Activated naive CD4-positive, alpha-beta T cell treated with anti-CD3 and anti-CD28 coated beads, Interleukin-2, amount 50 U/mL, for 72 hours (primary cell): Measurements from ENCODE around the gene KRT79. TPM values are rescaled to one million over a fixed set of nuclear protein-coding genes. Genes with fewer than 3 reads are reported as not detected.

Experiments used
- ATAC-seq, 2 donors: fragments of 150-1000 bp; cut with Tn5 transposase; 2 replicates each; pipeline ENCODE4 v1.10.0; 2021; ENCODE audit warnings: mild to moderate bottlenecking in 2 of 2, moderate library complexity in 2 of 2
- DNase-seq, 2 donors: peaks; one replicate each; pipeline ENCODE4 v3.0.0; 2021 to 2022; ENCODE audit warnings: low spot score in 2 of 2
- H3K27ac Mint-ChIP-seq, 2 donors: one replicate each; pipeline ENCODE4 v1.8.0; 2022; ENCODE audit warnings: mild to moderate bottlenecking in 2 of 2, mixed read lengths in 2 of 2
- H3K36me3 Mint-ChIP-seq, 2 donors: one replicate each; pipeline ENCODE4 v1.8.0; 2022; ENCODE audit warnings: mixed read lengths in 2 of 2
- H3K9me3 Mint-ChIP-seq, 2 donors: one replicate each; pipeline ENCODE4 v1.8.0; 2022; ENCODE audit warnings: mixed read lengths in 2 of 2
- total RNA-seq, 2 donors: library from RNA; stranded (reverse); gene quantifications; one replicate each; pipeline ENCODE4 v1.2.3, GENCODE V29; 2022

The KRT79 gene
- total RNA-seq, 2 donors from 2014 or later, result 0.12 to 0.25 TPM

DNA sequence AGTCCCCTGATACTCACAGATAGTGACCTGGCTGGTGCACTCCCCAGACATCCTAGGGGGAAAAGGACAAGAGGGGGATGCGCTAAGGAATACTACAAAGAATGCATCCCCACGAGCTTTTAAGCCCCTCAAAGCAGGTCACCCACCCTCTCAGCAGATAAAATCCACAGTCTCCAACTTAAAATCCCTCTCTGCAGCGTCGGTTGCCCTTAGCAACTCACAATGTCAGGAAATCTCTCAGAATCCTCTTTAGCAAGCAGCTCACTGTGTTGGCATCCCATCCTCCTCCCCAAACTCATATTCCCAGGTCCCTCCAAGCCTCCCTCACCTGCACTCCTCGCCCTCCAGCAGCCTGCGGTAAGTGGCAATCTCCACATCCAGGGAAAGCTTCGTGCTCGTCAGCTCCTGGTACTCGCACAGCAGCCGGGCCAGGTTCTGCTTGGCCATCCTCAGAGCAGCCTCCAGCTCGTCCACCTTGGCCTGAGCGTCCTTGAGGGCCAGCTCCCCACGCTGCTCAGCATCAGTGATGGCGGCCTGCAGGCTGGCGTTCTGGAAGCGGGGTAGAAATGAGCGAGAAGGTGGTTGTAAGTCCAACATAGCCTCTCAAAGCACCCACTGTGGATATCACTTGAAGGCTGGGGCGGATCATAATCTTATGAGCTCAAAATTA lies 5.5 kb upstream of the KRT79 start:
- Mint-ChIP-seq H3K36me3 (no peaks in the 10 kb centered on the region), H3K27ac (peak overlapping the region in 1 of 2 donors; percentile 33), H3K9me3 (no peaks in the 10 kb centered on the region)
- no peak for DNase-seq
- no peak for ATAC-seq

DNA sequence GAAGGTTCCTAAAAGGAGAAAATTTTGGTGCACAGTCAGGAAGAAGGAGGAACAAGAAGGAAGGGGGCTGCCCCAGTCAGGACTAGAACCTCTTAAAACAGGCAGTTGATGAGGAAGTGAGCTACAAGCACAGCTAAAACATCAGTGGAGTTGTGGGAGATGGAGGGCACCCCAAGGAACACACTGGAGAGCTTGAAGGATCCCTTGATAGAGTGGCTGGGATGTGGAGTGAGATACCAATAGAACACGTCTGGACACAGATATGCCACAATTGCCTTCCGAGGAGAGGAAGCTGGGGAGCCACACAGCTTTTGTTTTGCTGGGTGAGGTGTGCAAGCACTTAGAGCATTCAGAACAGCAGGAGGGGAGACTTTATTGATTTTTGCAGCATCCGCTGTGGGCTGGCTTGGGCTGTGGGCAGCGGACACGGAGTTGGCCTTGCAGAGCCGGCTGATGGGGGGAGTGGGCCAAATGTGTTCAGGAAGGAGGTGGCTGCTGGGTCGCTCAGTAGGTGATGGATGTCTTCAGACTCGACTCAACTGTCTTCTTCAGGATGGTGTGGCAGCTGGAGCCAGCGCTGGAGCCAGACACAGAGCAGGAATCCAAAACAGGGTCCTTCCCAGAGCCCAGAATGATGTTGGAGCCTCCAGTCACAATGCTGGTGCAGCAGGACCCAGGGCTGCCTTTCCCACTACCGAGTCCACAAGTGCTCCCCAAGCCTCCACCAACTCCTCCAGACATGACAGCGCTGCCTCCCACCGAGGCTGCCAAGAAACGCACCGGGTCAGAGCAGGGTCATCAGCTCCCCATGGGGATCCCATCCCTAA lies 4.7 kb upstream of the KRT79 start:
- ATAC-seq (no peak), DNase-seq (no peak)
- Mint-ChIP-seq H3K36me3 (no peaks in the 10 kb centered on the region), H3K27ac (peak overlapping the region; percentile 33 to 37), H3K9me3 (no peaks in the 10 kb centered on the region)

DNA sequence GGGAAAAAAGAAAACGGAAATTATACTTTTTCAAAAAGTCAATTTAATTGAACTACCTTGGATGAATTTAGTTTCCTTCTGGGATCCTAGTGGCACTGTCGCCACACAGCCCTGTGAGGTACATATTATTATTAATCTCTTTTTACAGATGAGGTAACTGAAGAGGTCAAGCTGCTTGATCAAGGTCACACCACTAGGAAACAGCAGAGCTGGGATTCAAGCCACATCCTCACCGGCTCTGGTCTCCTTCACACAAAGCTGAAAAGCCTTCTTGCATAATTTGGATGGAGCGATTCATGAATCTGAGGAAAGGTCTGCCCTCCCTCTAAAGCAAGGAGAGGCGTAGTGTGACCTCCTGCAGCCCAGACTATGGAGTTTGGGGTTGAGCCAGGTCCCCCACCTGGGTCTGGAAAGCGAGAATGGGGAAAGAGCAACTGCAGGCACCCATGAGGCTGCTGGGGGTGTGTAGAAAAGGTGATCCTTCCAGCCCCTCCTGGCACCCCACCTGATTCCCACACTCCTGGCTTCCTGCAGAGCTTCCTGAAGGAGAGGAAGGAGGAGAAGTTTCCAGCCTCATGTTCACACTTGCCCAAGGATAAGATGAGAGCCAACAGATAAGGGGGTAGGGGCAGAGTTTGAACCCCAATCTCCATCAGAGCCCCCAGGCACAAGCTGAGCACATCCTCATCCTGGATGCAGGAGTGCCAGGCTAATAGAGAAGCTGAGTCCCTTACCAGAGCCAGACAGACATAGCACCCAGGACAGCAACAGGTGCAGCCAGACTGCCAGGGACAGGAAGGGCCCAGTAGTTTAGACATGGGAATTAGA lies 3.9 kb upstream of the KRT79 start:
- no peaks in the 10 kb centered on the region for H3K36me3 Mint-ChIP-seq
- DNase-seq (no peak), ATAC-seq (no peak)
- peak overlapping the region; percentile 33 to 56 for H3K27ac Mint-ChIP-seq
- H3K9me3 Mint-ChIP-seq, result no peaks in the 10 kb centered on the region

DNA sequence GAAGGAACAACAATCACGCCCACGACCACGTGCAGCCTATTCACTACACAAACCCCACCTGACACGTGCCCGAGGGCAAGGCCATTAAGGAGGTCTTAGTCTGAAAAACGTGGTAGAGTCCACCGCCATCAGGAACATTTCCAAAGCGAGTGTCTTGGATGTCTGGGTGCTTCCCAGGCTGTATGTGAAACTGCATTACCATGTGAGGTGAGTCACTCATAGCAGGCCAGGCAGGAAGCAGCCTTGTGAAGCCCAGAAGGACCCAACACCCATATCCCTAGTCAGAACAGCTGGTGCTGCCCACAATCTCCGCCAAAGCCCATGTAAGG lies 3.3 kb upstream of the KRT79 start:
- no peaks in the 10 kb centered on the region for H3K36me3 Mint-ChIP-seq
- H3K27ac Mint-ChIP-seq, result peak overlapping the region; percentile 75 to 94
- no peaks in the 10 kb centered on the region for H3K9me3 Mint-ChIP-seq
- peak; percentile 32 to 51 for ATAC-seq
- DNase-seq, result no peak

DNA sequence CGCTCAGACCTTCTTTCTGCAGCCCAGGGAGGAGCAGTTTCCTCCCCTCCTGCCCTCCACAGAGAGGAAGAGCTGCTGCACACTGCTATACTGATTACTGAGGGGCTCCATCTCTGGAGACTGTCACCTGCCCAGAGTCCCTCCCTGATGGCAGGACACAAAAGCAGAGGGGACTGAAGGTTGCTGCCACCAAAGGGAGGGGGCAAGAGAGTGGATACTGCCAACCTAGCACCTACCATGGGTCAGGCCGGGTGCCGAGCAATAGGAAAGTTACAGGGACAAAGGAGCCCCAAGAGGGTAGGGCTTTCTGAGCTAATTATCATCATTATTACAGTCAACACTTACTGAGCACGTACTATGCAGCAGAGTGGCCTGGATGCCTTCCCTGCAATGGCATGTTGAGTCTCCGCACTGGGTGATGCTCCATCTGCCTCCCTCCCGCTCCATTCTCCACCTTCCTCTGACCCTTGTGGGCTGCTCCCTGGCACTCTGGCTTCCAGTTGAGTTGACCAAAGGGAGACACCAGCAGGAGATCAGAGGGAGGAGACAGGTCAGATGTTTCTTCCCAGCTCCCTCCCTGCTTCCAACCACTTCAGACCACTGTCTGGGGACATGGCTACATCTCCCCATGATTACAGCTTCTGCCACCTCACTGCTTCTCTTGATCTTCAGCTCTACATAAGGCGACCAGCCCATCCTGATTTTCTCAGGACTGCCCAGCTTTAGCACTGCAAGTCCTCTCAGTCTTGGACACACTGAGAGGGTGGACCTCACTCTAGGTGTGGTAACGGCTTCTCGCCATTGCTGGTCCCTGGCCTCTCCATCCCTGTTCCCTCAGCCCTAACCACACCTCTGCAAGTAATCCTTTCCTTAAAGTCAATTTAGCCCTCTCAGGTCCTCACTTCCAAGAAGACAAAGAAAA lies 2.6 kb upstream of the KRT79 start:
- H3K36me3 Mint-ChIP-seq, result no peaks in the 10 kb centered on the region
- ATAC-seq, result no peak

DNA sequence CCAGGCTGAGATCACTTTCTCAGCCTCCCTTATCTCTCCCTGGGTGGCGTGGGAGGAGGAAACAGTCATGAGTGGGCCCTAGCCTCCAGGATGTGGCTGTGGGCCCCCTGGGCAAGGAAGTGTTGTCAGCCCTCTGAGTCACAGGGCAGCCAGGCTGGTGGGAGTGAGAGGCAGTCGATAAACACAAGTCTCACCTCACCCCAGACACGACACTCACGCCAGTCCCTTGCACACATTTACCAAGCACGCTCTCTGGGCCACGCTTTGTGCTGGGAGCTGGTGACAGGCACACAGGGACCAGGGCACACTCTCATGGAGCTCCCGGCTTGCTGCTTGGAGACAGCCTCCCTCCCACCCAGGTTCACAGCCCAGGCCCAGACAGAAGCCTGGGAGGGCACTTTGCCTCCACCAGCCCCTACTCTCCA lies 1.9 kb upstream of the KRT79 start:
- ATAC-seq (peak; percentile 94 to 95), DNase-seq (peak; percentile 56 to 74)
- Mint-ChIP-seq H3K9me3 (no peaks in the 10 kb centered on the region), H3K27ac (peak overlapping the region; percentile 75 to 84), H3K36me3 (no peaks in the 10 kb centered on the region)

More for the DNA sequence above, 2.6 kb upstream of the KRT79 start:
- Mint-ChIP-seq H3K9me3 (no peaks in the 10 kb centered on the region), H3K27ac (peak overlapping the region; percentile 75 to 94)
- no peak for DNase-seq

DNA sequence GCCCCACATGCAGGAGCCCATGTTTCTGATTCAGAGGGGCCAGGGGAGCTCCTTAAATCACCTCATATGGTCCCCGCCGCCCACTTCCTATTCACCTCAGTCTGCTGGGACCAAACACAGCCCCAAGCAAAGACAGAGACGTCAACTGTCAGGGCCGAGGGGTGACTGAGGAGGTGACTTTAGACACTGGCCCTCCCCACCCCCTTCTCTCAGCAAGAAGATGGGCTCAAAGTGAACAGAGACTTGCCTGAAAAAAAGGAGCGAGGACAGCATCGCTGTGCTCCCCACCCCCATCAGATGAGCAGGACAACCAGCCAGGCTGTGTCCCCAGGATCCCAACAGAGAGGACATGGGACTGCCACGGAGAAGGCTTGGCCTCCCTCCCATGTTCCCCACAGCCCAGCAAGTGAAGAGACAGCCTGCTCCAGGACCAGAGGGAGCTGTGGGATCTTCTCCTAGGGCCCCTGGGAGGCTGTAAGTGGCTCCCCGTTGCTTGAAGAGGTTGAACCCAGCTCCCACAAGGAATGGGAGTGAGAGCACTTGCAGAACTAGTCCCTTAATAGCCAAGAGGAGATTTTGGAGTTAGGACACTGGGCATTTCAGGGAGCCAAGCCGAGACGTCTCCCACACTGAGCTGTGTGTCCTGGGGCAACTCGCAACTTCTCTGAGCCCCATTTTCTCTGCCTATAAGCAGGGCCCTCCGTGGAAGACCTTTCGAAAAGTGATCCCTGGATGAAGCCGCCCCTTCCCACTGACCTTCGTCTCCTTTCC lies 1.3 kb upstream of the KRT79 start:
- peak overlapping the region; percentile 75 to 84 for H3K27ac Mint-ChIP-seq
- DNase-seq (no peak), ATAC-seq (peak in 1 of 2 donors; percentile 4)
- H3K36me3 Mint-ChIP-seq, result no peaks in the 10 kb centered on the region
- no peaks in the 10 kb centered on the region for H3K9me3 Mint-ChIP-seq

DNA sequence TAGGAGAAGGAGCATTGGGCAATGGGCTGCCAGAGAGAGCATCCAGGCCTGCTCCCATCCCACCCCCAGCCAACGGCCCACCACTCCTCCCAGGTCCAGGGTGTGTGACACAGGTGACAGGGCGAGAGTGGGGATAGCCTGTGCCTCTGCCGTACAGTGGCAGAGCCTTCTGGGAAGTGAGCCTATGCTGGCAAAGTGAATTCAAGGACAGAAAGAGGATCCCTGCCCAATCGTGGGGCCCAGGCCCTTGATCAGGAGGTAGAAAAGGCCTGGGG lies 553 bp upstream of the KRT79 start:
- H3K27ac Mint-ChIP-seq, result no peak overlapping the region
- no peaks in the 10 kb centered on the region for H3K9me3 Mint-ChIP-seq
- no peak for DNase-seq
- no peak for ATAC-seq
- no peaks in the 10 kb centered on the region for H3K36me3 Mint-ChIP-seq

DNA sequence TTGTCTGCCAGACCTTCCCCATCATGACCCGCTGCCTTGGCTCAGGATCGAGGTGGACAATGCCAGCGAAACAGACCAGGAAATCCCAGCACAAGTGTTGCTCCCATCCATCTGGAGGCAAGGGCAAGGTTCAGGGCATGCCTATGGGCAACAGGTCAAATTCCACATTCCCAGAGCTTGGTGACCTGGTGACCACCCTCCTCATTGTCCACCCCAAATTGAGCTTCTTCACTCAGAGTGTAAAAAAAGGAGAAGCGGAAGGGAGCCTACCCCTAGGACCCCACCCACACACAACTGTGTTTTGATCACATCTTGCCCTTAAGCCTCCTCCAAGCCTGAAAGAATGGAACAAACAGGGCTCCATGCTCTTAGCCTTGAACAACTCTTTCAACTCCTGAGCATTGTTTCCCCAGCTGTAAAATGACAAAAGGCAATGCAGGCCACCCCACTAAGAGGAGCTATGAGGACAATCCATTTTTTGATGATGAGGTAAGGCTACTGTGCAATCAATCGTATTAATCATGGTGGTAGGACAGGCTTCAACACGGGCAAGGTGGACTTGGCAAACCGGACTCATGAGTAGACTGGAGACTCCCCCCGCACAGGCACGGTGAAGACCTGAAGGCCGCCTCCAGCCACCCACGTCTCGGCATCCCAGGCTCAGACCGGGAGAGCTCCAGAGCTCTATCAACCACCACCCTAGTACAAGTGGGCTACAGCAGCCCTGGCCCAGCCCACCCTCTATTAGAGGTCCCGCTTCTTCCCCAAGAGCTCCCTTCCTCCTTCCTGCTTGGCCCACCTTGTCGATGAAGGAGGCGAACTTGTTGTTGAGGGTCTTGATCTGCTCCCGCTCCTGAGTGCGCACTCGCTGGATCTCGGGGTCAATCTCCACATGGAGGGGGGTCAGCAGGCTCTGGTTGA lies 866 bp downstream of the KRT79 start:
- Mint-ChIP-seq H3K36me3 (no peaks in the 10 kb centered on the region), H3K9me3 (no peaks in the 10 kb centered on the region), H3K27ac (no peak overlapping the region)
- ATAC-seq (no peak), DNase-seq (no peak)

DNA sequence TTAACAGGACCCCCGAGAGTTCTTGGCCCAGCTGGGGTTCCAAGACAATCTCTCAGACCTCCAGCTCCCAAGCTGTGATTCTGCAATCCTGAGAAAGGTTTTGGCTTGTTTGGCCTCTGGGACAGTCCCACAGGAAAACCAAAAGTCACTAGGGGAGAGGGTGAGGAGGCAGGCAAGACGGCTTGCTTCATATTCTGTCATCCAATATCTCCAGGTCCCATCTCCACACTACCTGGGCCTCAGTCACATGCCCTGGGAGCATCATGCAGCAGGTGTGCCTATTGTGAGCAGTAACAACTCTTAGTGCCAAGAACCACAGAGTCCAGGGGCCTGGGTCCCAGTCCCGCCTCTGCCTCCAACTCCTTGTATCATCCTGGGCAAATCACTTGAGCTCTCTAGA lies 1.7 kb downstream of the KRT79 start:
- H3K27ac Mint-ChIP-seq, result no peak overlapping the region
- ATAC-seq (no peak), DNase-seq (no peak)
- H3K9me3 Mint-ChIP-seq, result no peaks in the 10 kb centered on the region
- H3K36me3 Mint-ChIP-seq, result no peaks in the 10 kb centered on the region

DNA sequence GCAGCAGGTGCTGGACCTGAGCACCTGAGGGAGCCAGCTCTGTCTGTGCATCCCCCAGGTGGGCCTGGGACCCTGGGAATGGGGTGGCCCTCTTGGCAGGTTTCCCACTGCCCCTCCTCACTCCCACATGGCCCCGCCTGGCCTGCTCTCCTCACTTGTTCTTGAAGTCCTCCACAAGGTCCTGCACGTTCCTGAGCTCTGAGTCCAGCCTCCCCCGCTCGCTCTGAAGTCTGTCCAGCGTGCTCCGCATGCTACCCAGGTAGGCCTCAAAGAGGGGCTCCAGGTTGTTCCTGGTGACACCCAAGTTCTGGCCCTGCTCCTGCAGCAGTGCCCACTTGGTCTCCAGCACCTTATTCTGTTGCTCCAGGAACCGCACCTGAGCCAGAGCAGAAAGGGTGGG lies 2.9 kb downstream of the KRT79 start:
- H3K9me3 Mint-ChIP-seq, result no peaks in the 10 kb centered on the region
- no peak overlapping the region for H3K27ac Mint-ChIP-seq
- no peaks in the 10 kb centered on the region for H3K36me3 Mint-ChIP-seq
- DNase-seq (no peak), ATAC-seq (no peak)

DNA sequence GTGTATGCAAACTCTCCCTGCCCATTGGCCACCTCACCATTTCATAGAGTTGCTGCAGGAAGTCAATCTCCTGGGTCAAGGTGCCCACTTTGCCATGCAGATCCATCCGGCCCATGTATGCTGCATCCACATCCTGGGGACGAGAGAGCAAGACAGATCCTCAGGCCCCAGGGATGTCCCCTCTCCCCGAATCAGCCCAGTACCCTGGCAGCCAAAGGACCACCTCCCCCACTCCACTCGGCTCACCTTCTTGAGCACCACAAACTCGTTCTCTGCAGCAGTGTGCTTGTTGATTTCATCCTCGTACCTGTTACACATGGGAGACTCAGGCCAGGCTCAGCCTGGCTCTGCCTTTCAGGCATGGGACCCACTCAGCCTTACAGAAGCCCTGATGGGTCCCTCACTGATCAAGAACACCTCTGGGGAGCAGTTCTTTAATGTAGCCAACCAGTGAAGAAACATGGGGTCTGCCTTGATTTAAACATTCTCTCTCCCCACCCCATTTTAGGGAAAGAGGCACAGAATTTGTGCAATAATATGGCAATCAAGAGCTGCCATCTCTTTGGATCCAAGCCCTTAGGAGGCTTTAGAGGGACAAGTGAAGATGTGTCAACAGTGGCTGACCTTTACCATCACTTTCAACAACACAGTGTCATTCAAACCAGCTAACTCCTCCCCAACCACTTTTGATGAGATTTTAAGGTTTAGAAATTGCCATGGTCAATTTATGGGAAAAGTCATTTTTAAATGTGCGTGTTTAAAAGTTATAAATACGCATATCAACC lies 3.9 kb downstream of the KRT79 start:
- H3K36me3 Mint-ChIP-seq, result no peaks in the 10 kb centered on the region

DNA sequence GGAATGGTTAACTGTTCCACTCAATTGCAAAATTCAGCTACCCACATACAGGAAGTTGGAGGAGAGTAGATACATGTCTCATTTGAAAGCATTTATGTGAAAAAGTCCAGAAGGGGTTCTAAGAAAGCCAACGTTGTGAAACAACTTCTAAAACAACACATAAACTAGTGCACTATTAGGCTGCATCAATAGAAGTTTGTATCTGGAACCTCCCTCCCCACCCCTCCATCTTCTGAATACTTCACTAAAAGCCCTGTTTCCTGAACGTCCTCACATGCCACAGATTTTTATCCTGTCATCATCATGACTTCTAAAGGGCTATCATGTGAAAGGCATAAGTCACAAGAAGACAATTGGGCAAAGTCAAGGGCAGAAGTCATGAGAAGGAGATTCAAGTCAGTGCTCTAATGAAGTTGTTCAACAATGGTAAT lies 5.5 kb downstream of the KRT79 start:
- no peaks in the 10 kb centered on the region for H3K9me3 Mint-ChIP-seq
- no peak for ATAC-seq
- no peak for DNase-seq
- no peak overlapping the region for H3K27ac Mint-ChIP-seq
- no peaks in the 10 kb centered on the region for H3K36me3 Mint-ChIP-seq

More for the DNA sequence above, 3.9 kb downstream of the KRT79 start:
- no peaks in the 10 kb centered on the region for H3K9me3 Mint-ChIP-seq
- H3K27ac Mint-ChIP-seq, result no peak overlapping the region
- DNase-seq (no peak), ATAC-seq (no peak)

DNA sequence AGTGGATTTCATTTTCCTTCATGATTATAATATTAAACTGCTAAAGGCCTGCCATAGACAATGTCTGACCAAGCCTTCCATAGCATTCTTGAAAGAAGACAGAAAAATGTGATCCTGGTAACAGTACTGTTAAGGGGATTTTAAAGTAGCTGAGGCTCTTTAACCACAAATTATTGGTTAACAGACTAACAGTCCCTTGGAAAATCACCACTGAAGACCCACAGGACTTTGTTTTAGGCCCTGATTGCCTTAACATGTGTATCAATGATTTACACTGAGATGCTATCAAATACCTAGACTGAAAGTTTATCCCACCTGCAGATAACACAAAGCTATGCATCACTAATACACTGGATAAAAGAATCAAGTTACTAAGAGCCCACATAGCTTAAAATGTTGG lies 6.0 kb downstream of the KRT79 start:
- H3K27ac Mint-ChIP-seq, result no peak overlapping the region
- no peak for ATAC-seq

More for the DNA sequence above, 6.0 kb downstream of the KRT79 start:
- DNase-seq, result no peak
- no peaks in the 10 kb centered on the region for H3K36me3 Mint-ChIP-seq
- no peaks in the 10 kb centered on the region for H3K9me3 Mint-ChIP-seq
